ENCODE results near the gene NDFIP2. TPM values are rescaled to one million over a fixed set of nuclear protein-coding genes. Genes with fewer than 3 reads are reported as not detected.

NDFIP2 gene, protein sequence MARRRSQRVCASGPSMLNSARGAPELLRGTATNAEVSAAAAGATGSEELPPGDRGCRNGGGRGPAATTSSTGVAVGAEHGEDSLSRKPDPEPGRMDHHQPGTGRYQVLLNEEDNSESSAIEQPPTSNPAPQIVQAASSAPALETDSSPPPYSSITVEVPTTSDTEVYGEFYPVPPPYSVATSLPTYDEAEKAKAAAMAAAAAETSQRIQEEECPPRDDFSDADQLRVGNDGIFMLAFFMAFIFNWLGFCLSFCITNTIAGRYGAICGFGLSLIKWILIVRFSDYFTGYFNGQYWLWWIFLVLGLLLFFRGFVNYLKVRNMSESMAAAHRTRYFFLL
- 100 to 1,000 TPM in 1 of 4 donors, 10 to 100 TPM in 3; 72.2 to 103 (median 86.2) TPM for total RNA-seq

DNA sequence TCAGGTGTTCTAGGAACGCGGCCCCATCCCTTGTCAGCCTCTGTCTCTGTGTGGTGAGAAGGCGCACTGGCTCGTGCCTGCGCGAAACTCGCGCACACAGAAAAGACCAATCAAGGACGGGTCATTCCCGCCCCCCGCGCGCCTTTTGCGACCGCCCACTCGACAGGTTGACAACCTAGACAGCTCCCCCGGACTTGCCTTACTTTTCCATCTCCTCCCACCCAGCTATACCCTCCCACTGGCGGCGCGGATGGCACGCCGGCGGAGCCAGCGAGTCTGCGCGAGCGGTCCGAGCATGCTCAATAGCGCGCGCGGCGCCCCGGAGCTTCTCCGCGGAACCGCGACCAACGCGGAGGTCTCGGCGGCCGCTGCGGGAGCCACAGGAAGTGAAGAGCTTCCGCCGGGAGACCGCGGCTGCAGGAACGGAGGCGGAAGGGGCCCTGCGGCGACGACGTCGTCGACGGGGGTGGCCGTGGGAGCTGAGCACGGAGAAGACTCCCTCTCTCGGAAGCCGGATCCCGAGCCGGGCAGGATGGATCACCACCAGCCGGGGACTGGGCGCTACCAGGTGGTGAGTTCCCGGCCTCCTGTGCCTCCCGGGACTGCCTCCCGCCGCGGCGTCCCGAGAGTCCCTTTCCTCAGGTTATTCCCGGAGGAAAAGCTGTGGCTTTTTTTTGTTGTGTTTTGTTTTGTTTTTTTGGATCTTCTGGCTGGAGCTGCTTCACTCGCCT, at the start of gene NDFIP2:
Gene NDFIP2, plus strand, starts transcription at position 202 of the 731 bp plus-strand sequence. Its CDS starts 49 bp downstream, at position 251.
- DNase-seq (ENCODE audit: low spot score in 2 of 2), result peak; percentile 91
- WGBS, result 0% methylated on average over 31 of the region's 74 CpGs
- peaks cover 54% of the 10 kb centered on the region for H3K4me1 ChIP-seq

DNA sequence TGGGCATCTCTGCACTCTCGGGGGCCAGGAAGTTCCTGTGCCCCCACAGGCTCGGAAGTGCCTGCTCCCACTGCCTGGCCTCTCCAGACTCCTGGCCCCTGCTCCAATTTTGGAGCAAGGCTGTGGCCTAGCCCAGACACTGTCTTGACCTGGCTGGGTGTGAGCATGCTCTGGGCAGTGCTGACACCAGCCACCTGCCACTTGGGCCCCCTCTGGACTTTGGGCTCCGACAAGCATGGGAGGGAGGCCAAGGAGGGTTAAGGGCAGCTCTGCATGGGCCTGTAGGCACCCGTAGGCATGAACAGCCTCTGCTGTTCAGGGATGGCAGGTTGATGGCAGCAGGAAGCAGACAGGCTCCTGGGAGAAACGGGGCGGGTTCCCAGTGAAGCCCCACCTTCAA, 48.9 kb upstream of the NDFIP2 start:
- Histone ChIP-seq H3K27me3 (no peaks in the 10 kb centered on the region), H3K4me1 (no peaks in the 10 kb centered on the region), H3K9me3 (no peaks in the 10 kb centered on the region), H3K27ac (no peak overlapping the region), H3K4me3 (no peak overlapping the region), H3K36me3 (no peaks in the 10 kb centered on the region)
- WGBS, result 73% methylated on average over 5 of the region's 6 CpGs
- TF ChIP-seq POLR2AphosphoS5 (IDR thresholded peaks at IDR 0.05), result no peak
- TF ChIP-seq, protein P1, sequence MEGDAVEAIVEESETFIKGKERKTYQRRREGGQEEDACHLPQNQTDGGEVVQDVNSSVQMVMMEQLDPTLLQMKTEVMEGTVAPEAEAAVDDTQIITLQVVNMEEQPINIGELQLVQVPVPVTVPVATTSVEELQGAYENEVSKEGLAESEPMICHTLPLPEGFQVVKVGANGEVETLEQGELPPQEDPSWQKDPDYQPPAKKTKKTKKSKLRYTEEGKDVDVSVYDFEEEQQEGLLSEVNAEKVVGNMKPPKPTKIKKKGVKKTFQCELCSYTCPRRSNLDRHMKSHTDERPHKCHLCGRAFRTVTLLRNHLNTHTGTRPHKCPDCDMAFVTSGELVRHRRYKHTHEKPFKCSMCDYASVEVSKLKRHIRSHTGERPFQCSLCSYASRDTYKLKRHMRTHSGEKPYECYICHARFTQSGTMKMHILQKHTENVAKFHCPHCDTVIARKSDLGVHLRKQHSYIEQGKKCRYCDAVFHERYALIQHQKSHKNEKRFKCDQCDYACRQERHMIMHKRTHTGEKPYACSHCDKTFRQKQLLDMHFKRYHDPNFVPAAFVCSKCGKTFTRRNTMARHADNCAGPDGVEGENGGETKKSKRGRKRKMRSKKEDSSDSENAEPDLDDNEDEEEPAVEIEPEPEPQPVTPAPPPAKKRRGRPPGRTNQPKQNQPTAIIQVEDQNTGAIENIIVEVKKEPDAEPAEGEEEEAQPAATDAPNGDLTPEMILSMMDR (IDR thresholded peaks at IDR 0.05), result no peak
- TF ChIP-seq EP300 (IDR thresholded peaks at IDR 0.05), result no peak
- no peak for TF ChIP-seq POLR2A (IDR thresholded peaks at IDR 0.05)
- DNase-seq (ENCODE audit: low spot score in 2 of 2), result no peak

More for the DNA sequence above, at the start of gene NDFIP2:
- H3K27me3 ChIP-seq, result no peaks in the 10 kb centered on the region
- peak within 1 kb of the TSS; percentile 92 for H3K27ac ChIP-seq
- peak within 1 kb of the TSS; percentile 90 for H3K4me3 ChIP-seq
- H3K36me3 ChIP-seq, result no peaks in the 10 kb centered on the region
- TF ChIP-seq EP300 (IDR thresholded peaks at IDR 0.05) (no peak), POLR2AphosphoS5 (IDR thresholded peaks at IDR 0.05) (peak in 2 of 3 donors; percentile 39 to 68), POLR2A (IDR thresholded peaks at IDR 0.05) (peak in 1 of 2 donors; percentile 42)
- TF ChIP-seq, protein P1 (IDR thresholded peaks at IDR 0.05), result no peak
- no peaks in the 10 kb centered on the region for H3K9me3 ChIP-seq

DNA sequence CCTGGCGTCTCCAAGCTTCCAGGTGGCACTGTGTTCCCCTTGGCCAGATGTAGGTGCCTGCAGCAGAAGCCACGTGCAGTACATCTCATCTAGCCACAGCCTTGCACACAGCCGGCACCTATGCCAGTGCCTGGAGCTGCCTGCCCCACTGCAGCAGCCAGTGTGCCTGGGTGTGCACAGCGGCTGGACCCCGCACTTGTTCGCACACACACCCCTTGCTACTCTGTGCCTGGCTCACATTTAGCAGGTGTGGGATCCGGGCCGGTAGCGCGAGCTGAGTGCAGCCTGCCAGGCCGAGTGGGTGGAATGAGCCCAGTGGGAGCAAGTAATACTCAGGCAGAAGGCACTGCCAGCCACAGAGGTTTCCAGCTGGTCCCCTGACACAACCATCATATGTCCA, 48.0 kb upstream of the NDFIP2 start:
- Histone ChIP-seq H3K27ac (no peak overlapping the region), H3K4me1 (no peaks in the 10 kb centered on the region), H3K4me3 (no peak overlapping the region), H3K27me3 (no peaks in the 10 kb centered on the region), H3K36me3 (no peaks in the 10 kb centered on the region), H3K9me3 (no peaks in the 10 kb centered on the region)
- 91% methylated on average over 3 of the region's 11 CpGs for WGBS
- TF ChIP-seq POLR2AphosphoS5 (IDR thresholded peaks at IDR 0.05) (no peak), POLR2A (IDR thresholded peaks at IDR 0.05) (no peak), EP300 (IDR thresholded peaks at IDR 0.05) (no peak)
- TF ChIP-seq, protein P1 (IDR thresholded peaks at IDR 0.05), result no peak
- DNase-seq (ENCODE audit: low spot score in 2 of 2), result no peak

DNA sequence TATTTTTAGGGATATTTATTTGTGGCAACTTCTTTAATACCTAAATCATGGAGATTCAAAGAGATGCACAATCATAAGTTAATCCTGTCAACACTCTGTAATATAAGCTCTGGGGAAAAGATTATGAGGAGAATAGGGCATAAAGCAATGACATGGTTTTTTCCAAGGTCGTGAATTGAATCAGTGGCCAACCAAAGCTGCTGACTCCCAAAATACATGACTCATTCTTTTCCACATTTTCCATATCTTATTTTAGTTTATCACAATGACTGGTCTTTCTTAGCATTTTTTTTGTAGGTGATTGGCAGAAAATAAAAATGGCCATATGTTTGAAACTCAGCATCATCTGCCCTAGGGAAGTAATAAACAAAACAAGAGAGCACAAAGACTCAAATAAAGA, 46.4 kb upstream of the NDFIP2 start:
- 72% methylated on average over 1 of the region's 1 CpG for WGBS
- no peak overlapping the region for H3K4me3 ChIP-seq
- no peak overlapping the region for H3K27ac ChIP-seq
- no peaks in the 10 kb centered on the region for H3K9me3 ChIP-seq
- TF ChIP-seq POLR2A (IDR thresholded peaks at IDR 0.05) (no peak), EP300 (IDR thresholded peaks at IDR 0.05) (no peak), POLR2AphosphoS5 (IDR thresholded peaks at IDR 0.05) (no peak)
- TF ChIP-seq, protein P1 (IDR thresholded peaks at IDR 0.05), result no peak
- DNase-seq (ENCODE audit: low spot score in 2 of 2), result no peak
- no peaks in the 10 kb centered on the region for H3K36me3 ChIP-seq
- no peaks in the 10 kb centered on the region for H3K4me1 ChIP-seq
- no peaks in the 10 kb centered on the region for H3K27me3 ChIP-seq

DNA sequence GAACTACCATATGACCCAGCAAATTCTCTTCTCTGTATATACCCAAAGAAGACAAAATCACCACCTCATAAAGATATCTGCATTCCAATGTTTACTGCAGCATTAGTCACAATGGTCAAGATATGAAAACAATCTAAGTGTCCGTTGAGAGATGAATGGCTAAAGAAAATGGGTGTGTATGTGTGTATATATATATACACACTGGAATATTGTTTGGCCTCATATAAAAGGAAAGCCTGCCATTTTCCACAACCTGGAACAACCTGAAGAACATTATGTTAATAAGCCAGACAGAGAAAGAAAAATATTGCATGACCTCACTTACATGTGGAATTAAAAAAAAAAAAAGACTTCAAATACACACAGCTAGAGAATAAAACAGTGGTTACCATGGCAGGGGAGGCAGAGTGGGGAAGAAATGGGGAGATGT, 45.4 kb upstream of the NDFIP2 start:
- H3K27me3 ChIP-seq, result no peaks in the 10 kb centered on the region
- WGBS, result 60% methylated on average over 1 of the region's 1 CpG

More for the DNA sequence above, 45.4 kb upstream of the NDFIP2 start:
- no peak for DNase-seq (ENCODE audit: low spot score in 2 of 2)
- H3K9me3 ChIP-seq, result no peaks in the 10 kb centered on the region
- no peaks in the 10 kb centered on the region for H3K4me1 ChIP-seq
- no peak overlapping the region for H3K4me3 ChIP-seq
- H3K27ac ChIP-seq, result no peak overlapping the region
- H3K36me3 ChIP-seq, result no peaks in the 10 kb centered on the region
- TF ChIP-seq POLR2A (IDR thresholded peaks at IDR 0.05), result no peak
- TF ChIP-seq, protein P1 (IDR thresholded peaks at IDR 0.05), result no peak
- TF ChIP-seq EP300 (IDR thresholded peaks at IDR 0.05), result no peak
- TF ChIP-seq POLR2AphosphoS5 (IDR thresholded peaks at IDR 0.05), result no peak
